B cell (primary cell): ENCODE results near the gene SLC35F5. TPM values are rescaled to one million over a fixed set of nuclear protein-coding genes. Genes with fewer than 3 reads are reported as not detected.

Experiments used
- ATAC-seq: fragments of 200-7000 bp; cut with Tn5 transposase; one replicate; pipeline ENCODE4 v1.10.0; 2021; ENCODE audit warnings: low read depth, mild to moderate bottlenecking, moderate number of reproducible peaks, moderate library complexity
- CTCF ChIA-PET: fragments of 350-600 bp; sonication (Branson Sonifier 250); formaldehyde crosslinking; loops from one replicate; lab custom pipeline; 2021; ENCODE audit warnings: antibody characterized with exemption, inconsistent platforms; lab: Charles Lee
- POLR2A ChIA-PET: fragments of 350-600 bp; sonication (Branson Sonifier 250); formaldehyde crosslinking; loops from one replicate; lab custom pipeline; 2021; ENCODE audit warnings: antibody characterized with exemption; lab: Charles Lee
- DNase-seq: peaks from one replicate; pipeline ENCODE4 v3.0.0; 2013
- H2AFZ ChIP-seq: 2 replicates; pipeline ENCODE4 v1.6.1; 2012; ENCODE audit warnings: mild to moderate bottlenecking, low read depth, low read length; ENCODE audit not compliant: insufficient read depth, poor library complexity, severe bottlenecking
- H3K27ac ChIP-seq, 2 donors: 1 replicate in 1 of 2; 2 replicates in 1 of 2; pipeline ENCODE4 v1.5.1; 2012 to 2013; ENCODE audit warnings: low read length in 2 of 2, mild to moderate bottlenecking in 2 of 2, moderate library complexity in 1 of 2
- H3K27me3 ChIP-seq, 4 experiments: fragments of 200-600 bp in 1 of 4; sonication (generic) in 1 of 4; replicated peaks in 1 of 4; 1 replicate in 2 of 4; 2 replicates in 2 of 4; pipeline versions ENCODE4 v1.6.1 to v1.7.0; 2013 to 2016; ENCODE audit warnings: low read length in 3 of 4, mild to moderate bottlenecking in 2 of 4, mixed read lengths in 1 of 4, moderate library complexity in 1 of 4; ENCODE audit not compliant: insufficient read depth in 4 of 4, control insufficient read depth in 3 of 4; ENCODE audit errors: control extremely low read depth in 1 of 4
- H3K36me3 ChIP-seq, 2 experiments: replicated peaks in 1 of 2; 1 replicate in 1 of 2; 2 replicates in 1 of 2; pipeline versions ENCODE4 v1.6.1 to v1.7.1; 2013; ENCODE audit warnings: low read length in 1 of 2; ENCODE audit not compliant: insufficient read depth in 2 of 2, control insufficient read depth in 1 of 2; ENCODE audit errors: control extremely low read depth in 1 of 2, extremely low read depth in 1 of 2
- H3K4me1 ChIP-seq, 2 donors: fragments of 200-600 bp in 1 of 2; sonication (generic) in 1 of 2; 1 replicate in 1 of 2; 2 replicates in 1 of 2; pipeline versions ENCODE4 v1.5.1 to v1.6.1; 2013 to 2017; ENCODE audit warnings: low read length in 2 of 2; ENCODE audit not compliant: control insufficient read depth in 2 of 2, insufficient read depth in 2 of 2
- H3K4me2 ChIP-seq: replicated peaks from 2 replicates; pipeline ENCODE3; 2012; ENCODE audit warnings: mild to moderate bottlenecking, low read depth, low read length; ENCODE audit not compliant: poor library complexity, severe bottlenecking
- H3K4me3 ChIP-seq, 5 experiments: fragments of 200-600 bp in 1 of 5; sonication (generic) in 1 of 5; 1 replicate in 3 of 5; 2 replicates in 2 of 5; pipeline versions ENCODE4 v1.5.1 to v1.7.0; 2011 to 2016; ENCODE audit warnings: low read length in 4 of 5, mild to moderate bottlenecking in 4 of 5, low read depth in 2 of 5, control low read depth in 1 of 5, moderate library complexity in 1 of 5; ENCODE audit not compliant: insufficient read depth in 1 of 5; ENCODE audit errors: control extremely low read depth in 1 of 5, extremely low read depth in 1 of 5
- H3K79me2 ChIP-seq: fragments of 200-600 bp; sonication (generic); one replicate; pipeline ENCODE4 v1.6.0; 2016; ENCODE audit warnings: low read length; ENCODE audit not compliant: control insufficient read depth, insufficient read depth
- H3K9ac ChIP-seq: fragments of 200-600 bp; sonication (generic); 2 replicates; pipeline ENCODE4 v1.6.1; 2017; ENCODE audit warnings: mild to moderate bottlenecking, low read length, moderate library complexity
- H3K9me3 ChIP-seq, 3 donors: one replicate each; pipeline versions ENCODE4 v1.6.1 to v1.7.1; 2013; ENCODE audit warnings: low read length in 2 of 3; ENCODE audit not compliant: control insufficient read depth in 2 of 3, insufficient read depth in 1 of 3; ENCODE audit errors: control extremely low read depth in 1 of 3
- H4K20me1 ChIP-seq: 2 replicates; pipeline ENCODE4 v1.6.0; 2012; ENCODE audit warnings: mild to moderate bottlenecking, low read length; ENCODE audit not compliant: insufficient read depth, control insufficient read depth, poor library complexity, severe bottlenecking
- H3K27ac Mint-ChIP-seq: one replicate; pipeline ENCODE4 v1.8.0; 2021; ENCODE audit warnings: mixed read lengths
- H3K27me3 Mint-ChIP-seq: one replicate; pipeline ENCODE4 v1.8.0; 2021; ENCODE audit warnings: mixed read lengths
- H3K4me1 Mint-ChIP-seq: one replicate; pipeline ENCODE4 v1.8.0; 2021; ENCODE audit warnings: mixed read lengths
- H3K4me3 Mint-ChIP-seq: one replicate; pipeline ENCODE4 v1.8.0; 2021; ENCODE audit warnings: mixed read lengths
- H3K9me3 Mint-ChIP-seq: one replicate; pipeline ENCODE4 v1.8.0; 2022; ENCODE audit warnings: mixed read lengths; ENCODE audit not compliant: insufficient read depth
- CTCF ChIP-seq: fragments of 200-600 bp; IDR thresholded peaks from one replicate; pipeline ENCODE4 v1.8.0; 2022; ENCODE audit warnings: antibody characterized with exemption, mild to moderate bottlenecking
- EZH2 ChIP-seq: IDR thresholded peaks from 2 replicates; pipeline ENCODE4 v1.6.1; 2012; ENCODE audit warnings: borderline replicate concordance, low read depth, mild to moderate bottlenecking, moderate library complexity, low read length; ENCODE audit not compliant: insufficient read depth, poor library complexity, severe bottlenecking
- WGBS: methylation state at CpG from one replicate; pipeline ENCODE4 v1.1.5; 2013; ENCODE audit warnings: missing lambda C conversion rate; ENCODE audit not compliant: insufficient coverage; 5-methylcytosine and 5-hydroxymethylcytosine counted together
- intact Hi-C: fragments of 100-400 bp; cut with micrococcal nuclease; formaldehyde crosslinking; loops from one replicate; pipeline ENCODE4 v1.10.0; 2022
- polyA plus RNA-seq: library from polyadenylated mRNA; depleted of rRNA; stranded (reverse); fragments of >200 nt; gene quantifications from 2 replicates; pipeline ENCODE4 v1.2.3, GENCODE V29; 2012
- total RNA-seq, 2 donors: library from RNA; stranded (reverse); fragments of 120-200 nt in 1 of 2; gene quantifications; 1 replicate in 1 of 2; 2 replicates in 1 of 2; pipeline versions ENCODE4 v1.2.3 to v1.2.4, GENCODE V29; 2013 to 2022

Gene SLC35F5
- total and polyA plus RNA-seq, 2 donors (not counting 1 experiment from before 2014, with no cell fraction given): 9.8 to 75.5 TPM

DNA sequence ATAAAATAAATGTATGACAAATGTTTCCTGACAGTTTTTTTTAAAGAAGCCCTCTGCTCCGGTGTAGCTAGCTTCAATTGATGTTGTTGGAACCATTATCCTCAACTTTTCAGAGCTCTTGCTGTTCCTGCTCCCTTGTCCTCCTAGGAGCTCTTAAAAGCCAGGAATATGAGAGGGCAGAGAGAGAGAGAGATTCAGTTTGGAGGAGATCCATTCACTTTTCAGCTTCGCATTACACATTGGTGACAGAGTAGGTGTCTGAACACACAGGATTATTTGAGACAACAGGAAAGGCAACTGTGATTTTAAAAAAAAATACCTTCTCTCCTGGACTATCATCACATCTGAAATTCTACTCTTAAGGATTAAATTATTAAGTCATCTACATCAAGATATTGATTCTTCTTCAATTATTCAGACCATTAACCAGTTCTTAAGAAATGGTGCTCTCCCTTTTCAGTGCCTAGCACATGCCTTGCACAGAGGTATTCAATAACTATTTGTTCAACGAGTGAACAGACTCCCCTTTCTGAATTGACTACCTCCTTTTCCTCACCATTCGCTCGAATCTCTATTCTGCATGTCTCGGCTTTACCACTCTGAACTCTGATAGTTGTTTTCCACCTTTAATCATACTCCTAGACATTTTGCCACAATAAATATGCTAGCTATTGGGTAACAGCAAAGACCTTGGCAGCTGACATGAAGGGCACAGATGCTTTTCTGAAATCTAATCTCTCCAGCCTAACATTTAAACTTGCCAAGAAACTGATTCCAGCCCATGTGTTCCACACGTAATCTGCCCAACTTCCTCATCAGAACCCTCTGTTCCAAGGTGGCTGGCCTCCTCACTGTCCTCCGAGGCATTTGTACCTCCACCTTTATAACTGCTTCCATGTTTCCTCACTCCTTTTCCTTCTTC lies 28.6 kb upstream of the SLC35F5 start:
- Histone ChIP-seq H3K4me1 (no peaks in the 10 kb centered on the region), H3K36me3 (no peaks in the 10 kb centered on the region), H3K27me3 (no peaks in the 10 kb centered on the region), H3K4me3 (no peak overlapping the region), H3K9ac (no peak overlapping the region), H4K20me1 (no peaks in the 10 kb centered on the region), H2AFZ (no peak overlapping the region), H3K9me3 (peaks cover 0 to 3% (median 0%) of the 10 kb centered on the region in 3 donors), H3K4me2 (no peak overlapping the region), H3K27ac (no peak overlapping the region), H3K79me2 (no peaks in the 10 kb centered on the region)
- ChIA-PET CTCF (no interaction called here), POLR2A (no interaction called here)
- DNase-seq (no peak), ATAC-seq (no peak)
- Mint-ChIP-seq H3K27me3 (no peaks in the 10 kb centered on the region), H3K4me3 (no peak overlapping the region), H3K27ac (no peak overlapping the region), H3K9me3 (no peaks in the 10 kb centered on the region), H3K4me1 (peaks cover 5% of the 10 kb centered on the region)
- intact Hi-C loops: no loop called here
- no peak for TF ChIP-seq EZH2
- TF ChIP-seq CTCF: no peak
- WGBS: 77% methylated on average over 6 of the region's 8 CpGs

GRCh38 chr2:113780472-113780871 lies 24.0 kb upstream of the SLC35F5 start:
- WGBS: no CpG with 5 or more reads among the region's 5 CpGs
- H3K4me3 Mint-ChIP-seq: no peak overlapping the region
- H3K4me3 ChIP-seq: no peak overlapping the region
- peaks cover 10% of the 10 kb centered on the region for H3K4me1 Mint-ChIP-seq
- H3K27me3 Mint-ChIP-seq: no peaks in the 10 kb centered on the region
- intact Hi-C loops: no loop called here
- ATAC-seq: no peak
- H2AFZ ChIP-seq: peak overlapping the region; percentile 12
- no peaks in the 10 kb centered on the region for H4K20me1 ChIP-seq
- no peak overlapping the region for H3K4me2 ChIP-seq
- CTCF ChIA-PET: no interaction called here
- H3K27ac ChIP-seq: no peak overlapping the region
- TF ChIP-seq EZH2: no peak
- no peak for TF ChIP-seq CTCF
- no peaks in the 10 kb centered on the region for H3K4me1 ChIP-seq
- no peaks in the 10 kb centered on the region for H3K36me3 ChIP-seq
- no peaks in the 10 kb centered on the region for H3K79me2 ChIP-seq
- POLR2A ChIA-PET: no interaction called here
- no peak overlapping the region for H3K9ac ChIP-seq
- no peaks in the 10 kb centered on the region for H3K27me3 ChIP-seq
- H3K9me3 ChIP-seq: no peaks in the 10 kb centered on the region
- no peak overlapping the region for H3K27ac Mint-ChIP-seq
- H3K9me3 Mint-ChIP-seq: no peaks in the 10 kb centered on the region
- DNase-seq: no peak
